Spleen (tissue), 11 donors: ENCODE measurements around the gene IPO4. TPM values are rescaled to one million over a fixed set of nuclear protein-coding genes. Genes with fewer than 3 reads are reported as not detected.
A peak's percentile ranks its signal among the peaks of the same experiment; 100 is the strongest.

Experiments
- DNase-seq: peaks from one replicate; pipeline ENCODE4 v3.0.0-alpha.2; 2020
- H3K27ac ChIP-seq, 8 donors: fragments of 200-600 bp; sonication (generic) in 7 of 8; 1 replicate in 4 of 8; 2 replicates in 4 of 8; pipeline versions ENCODE4 v1.5.0 to v1.8.0; 2016 to 2021; ENCODE audit warnings: inconsistent platforms in 4 of 8, mild to moderate bottlenecking in 4 of 8, moderate library complexity in 1 of 8
- H3K27me3 ChIP-seq, 7 donors: fragments of 200-600 bp; sonication (generic) in 6 of 7; replicated peaks in 1 of 7; 1 replicate in 4 of 7; 2 replicates in 3 of 7; pipeline versions ENCODE4 v1.5.0 to v1.8.0; 2016 to 2021; ENCODE audit warnings: inconsistent platforms in 3 of 7, mild to moderate bottlenecking in 1 of 7
- H3K36me3 ChIP-seq, 6 donors: fragments of 200-600 bp; sonication (generic) in 5 of 6; 1 replicate in 4 of 6; 2 replicates in 2 of 6; pipeline versions ENCODE4 v1.5.0 to v1.8.0; 2016 to 2021; ENCODE audit warnings: inconsistent platforms in 2 of 6
- H3K4me1 ChIP-seq, 6 donors: fragments of 200-600 bp; sonication (generic) in 5 of 6; 1 replicate in 3 of 6; 2 replicates in 3 of 6; pipeline versions ENCODE4 v1.5.0 to v1.8.0; 2016 to 2021; ENCODE audit warnings: inconsistent platforms in 3 of 6
- H3K4me3 ChIP-seq, 8 donors: fragments of 200-600 bp; sonication (generic) in 7 of 8; 1 replicate in 4 of 8; 2 replicates in 4 of 8; pipeline versions ENCODE4 v1.5.0 to v1.8.0; 2016 to 2021; ENCODE audit warnings: inconsistent platforms in 4 of 8, mild to moderate bottlenecking in 4 of 8, moderate library complexity in 2 of 8
- H3K9me3 ChIP-seq, 8 donors: fragments of 200-600 bp; sonication (generic) in 7 of 8; 1 replicate in 4 of 8; 2 replicates in 4 of 8; pipeline versions ENCODE4 v1.5.0 to v1.8.0; 2016 to 2021; ENCODE audit warnings: inconsistent platforms in 4 of 8
- CTCF ChIP-seq, 11 experiments: fragments of 200-600 bp in 7 of 11; fragments of 450-650 bp in 4 of 11; sonication (generic) in 4 of 11; IDR thresholded peaks in 8 of 11; conservative IDR thresholded peaks in 3 of 11; 1 replicate in 7 of 11; 2 replicates in 4 of 11; pipeline versions ENCODE4 v1.4.0 to v1.8.0; 2016 to 2021; ENCODE audit warnings: antibody characterized with exemption in 11 of 11, inconsistent platforms in 4 of 11, mild to moderate bottlenecking in 1 of 11
- POLR2A ChIP-seq, 3 donors: fragments of 450-650 bp; IDR thresholded peaks; one replicate each; pipeline ENCODE4 v1.5.1; 2017; ENCODE audit warnings: antibody characterized with exemption in 3 of 3, mild to moderate bottlenecking in 1 of 3
- POLR2AphosphoS5 ChIP-seq, 3 donors: sonication (generic); formaldehyde crosslinking; IDR thresholded peaks; one replicate each; pipeline ENCODE4 v1.5.1; 2017; ENCODE audit warnings: antibody characterized with exemption in 3 of 3
- WGBS, 5 donors: extraction: QIAGEN DNeasy Blood & Tissue Kit in 3 of 5; methylation state at CpG; one replicate each; pipeline versions ENCODE4 v1.1.5 to v1.1.7; 2013 to 2018; 5-methylcytosine and 5-hydroxymethylcytosine counted together
- intact Hi-C: fragments of 100-400 bp; cut with DNase I; formaldehyde crosslinking; loops from one replicate; pipeline ENCODE4 v1.15.0; 2023; ENCODE audit warnings: low total_unique reads
- polyA plus RNA-seq, 3 donors: library from polyadenylated mRNA; stranded (reverse); fragments of 200-250 nt; gene quantifications; one replicate each; pipeline ENCODE4 v1.2.1, GENCODE V29; 2013
- total RNA-seq, 7 donors: library from RNA; depleted of rRNA in 3 of 7; stranded (reverse); fragments of >200 nt in 3 of 7; fragmentation: NEBNext Ultra II Directional in 4 of 7; extraction: Animal tissue kit (Norgen Biotek cat#: 25700) in 4 of 7; gene quantifications; one replicate each; pipeline versions ENCODE4 v1.1.0 to v1.2.1, GENCODE V29; 2016 to 2021
- donor health status: healthy with polysubstance abuse.
- donor health status: DM: no; HTN: no; CAD: no; lungs with moderate emphysema.
- donor health status: DM: no; HTN: no; CAD: no.
- donor health status: Bipolar disorder and iron deficiency.
- donor health status: healthy.
- donor health status: DM: no; HTN: no; CAD: no.
- donor health status: DM: yes; HTN: yes; CAD: no.

IPO4 gene
- total and polyA plus RNA-seq, 10 donors, result 10.0 to 49.7 (median 21.5) TPM

- peak overlapping the region in 3 of 8 donors; percentile 76 to 87 (median 81) for H3K27ac ChIP-seq
- DNase-seq, result no peak
- H3K4me1 ChIP-seq, result peaks cover 13 to 57% (median 27%) of the 10 kb centered on the region in 6 donors
- peaks cover 0 to 71% (median 51%) of the 10 kb centered on the region in 6 donors for H3K36me3 ChIP-seq
- WGBS, 5 donors, result 69 to 100% (median 84%) methylated on average over 1 to 2 of the region's 2 CpGs
- H3K9me3 ChIP-seq, result no peaks in the 10 kb centered on the region
- TF ChIP-seq CTCF (IDR thresholded peaks at IDR 0.05 in 8 of 11, conservative IDR thresholded peaks at IDR 0.05 in 3 of 11) (no peak), POLR2AphosphoS5 (IDR thresholded peaks at IDR 0.05) (no peak), POLR2A (IDR thresholded peaks at IDR 0.05) (no peak)
- intact Hi-C loops, result no loop called here
- H3K4me3 ChIP-seq, result peak overlapping the region in 7 of 8 donors; percentile 64 to 90 (median 80)
- no peaks in the 10 kb centered on the region for H3K27me3 ChIP-seq
These were observed 1.1 kb downstream of the IPO4 start for GRCh38 chr14:24187539-24187915.

- WGBS, 5 donors, result 89 to 96% (median 93%) methylated on average over 10 of the region's 10 CpGs
- H3K4me3 ChIP-seq, result no peak overlapping the region
- peaks cover 13 to 52% (median 27%) of the 10 kb centered on the region in 6 donors for H3K4me1 ChIP-seq
- TF ChIP-seq POLR2AphosphoS5 (IDR thresholded peaks at IDR 0.05) (no peak), CTCF (IDR thresholded peaks at IDR 0.05 in 8 of 11, conservative IDR thresholded peaks at IDR 0.05 in 3 of 11) (no peak), POLR2A (IDR thresholded peaks at IDR 0.05) (no peak)
- DNase-seq, result no peak
- intact Hi-C loops, result no loop called here
- no peaks in the 10 kb centered on the region for H3K9me3 ChIP-seq
- H3K36me3 ChIP-seq, result peaks cover 0 to 71% (median 51%) of the 10 kb centered on the region in 6 donors
- H3K27ac ChIP-seq, result peak overlapping the region in 1 of 8 donors; percentile 81
- H3K27me3 ChIP-seq, result no peaks in the 10 kb centered on the region
These were observed 1.6 kb downstream of the IPO4 start for GRCh38 chr14:24186831-24187538.

- WGBS, 5 donors, result 93 to 97% (median 94%) methylated on average over 7 to 11 of the region's 11 CpGs
- Histone ChIP-seq H3K36me3 (peaks cover 0 to 72% (median 60%) of the 10 kb centered on the region in 6 donors), H3K27me3 (no peaks in the 10 kb centered on the region), H3K9me3 (no peaks in the 10 kb centered on the region), H3K27ac (no peak overlapping the region), H3K4me3 (no peak overlapping the region), H3K4me1 (peaks cover 13 to 42% (median 25%) of the 10 kb centered on the region in 6 donors)
- intact Hi-C loops, result no loop called here
- no peak for TF ChIP-seq CTCF (IDR thresholded peaks at IDR 0.05 in 8 of 11, conservative IDR thresholded peaks at IDR 0.05 in 3 of 11)
- TF ChIP-seq POLR2A (IDR thresholded peaks at IDR 0.05), result no peak
- no peak for TF ChIP-seq POLR2AphosphoS5 (IDR thresholded peaks at IDR 0.05)
- DNase-seq, result no peak
These were observed 2.9 kb downstream of the IPO4 start for GRCh38 chr14:24185741-24186140.

- 94 to 99% (median 95%) methylated on average over 7 of the region's 7 CpGs for WGBS, 5 donors
- Histone ChIP-seq H3K4me1 (peaks cover 13 to 42% (median 25%) of the 10 kb centered on the region in 6 donors), H3K4me3 (no peak overlapping the region), H3K27me3 (no peaks in the 10 kb centered on the region), H3K36me3 (peaks cover 2 to 74% (median 67%) of the 10 kb centered on the region in 6 donors), H3K27ac (no peak overlapping the region), H3K9me3 (no peaks in the 10 kb centered on the region)
- no peak for TF ChIP-seq CTCF (IDR thresholded peaks at IDR 0.05 in 8 of 11, conservative IDR thresholded peaks at IDR 0.05 in 3 of 11)
- TF ChIP-seq POLR2A (IDR thresholded peaks at IDR 0.05), result no peak
- no peak for TF ChIP-seq POLR2AphosphoS5 (IDR thresholded peaks at IDR 0.05)
- DNase-seq, result no peak
- intact Hi-C loops, result no loop called here
These were observed 3.6 kb downstream of the IPO4 start for GRCh38 chr14:24185026-24185425.
